ENCODE measurements around the gene UGT1A4.

UGT1A4 gene

DNA sequence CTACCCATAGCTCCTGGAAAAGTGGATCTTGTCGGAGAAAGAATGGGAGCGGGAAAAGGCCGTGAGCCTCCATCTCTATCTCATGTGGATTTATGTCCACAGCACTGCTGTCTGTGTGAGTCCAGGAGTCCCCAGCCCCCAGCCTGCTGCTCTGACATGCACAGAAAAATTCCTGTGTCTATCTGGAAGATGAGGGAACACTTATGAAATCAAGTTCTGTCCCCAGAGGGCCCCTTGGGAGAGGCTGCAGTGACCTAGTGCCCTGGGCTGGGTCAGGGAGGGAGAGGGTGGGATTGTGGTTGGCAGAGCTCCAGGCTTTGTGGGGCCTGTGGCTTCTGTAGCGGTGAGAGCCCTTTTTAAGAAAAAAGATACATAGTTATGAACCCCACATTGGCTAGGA lies 98.2 kb downstream of the UGT1A4 start:
- no peaks in the 10 kb centered on the region for H3K27me3 ChIP-seq (ENCODE audit: insufficient read depth, low read length)
- H3K4me3 ChIP-seq (ENCODE audit: low read length), result no peak overlapping the region
- H3K9ac ChIP-seq (ENCODE audit: low read depth, low read length), result no peak overlapping the region
- no peaks in the 10 kb centered on the region for H3K9me3 ChIP-seq (ENCODE audit: insufficient read depth, low read depth, low read length)
- 99% methylated on average over 3 of the region's 4 CpGs for WGBS
- H3K36me3 ChIP-seq (ENCODE audit: insufficient read depth, low read length), result no peaks in the 10 kb centered on the region
- H3K4me1 ChIP-seq (ENCODE audit: insufficient read depth, low read length), result no peaks in the 10 kb centered on the region
- no peak overlapping the region for H3K27ac ChIP-seq (ENCODE audit: low read depth, low read length)

DNA sequence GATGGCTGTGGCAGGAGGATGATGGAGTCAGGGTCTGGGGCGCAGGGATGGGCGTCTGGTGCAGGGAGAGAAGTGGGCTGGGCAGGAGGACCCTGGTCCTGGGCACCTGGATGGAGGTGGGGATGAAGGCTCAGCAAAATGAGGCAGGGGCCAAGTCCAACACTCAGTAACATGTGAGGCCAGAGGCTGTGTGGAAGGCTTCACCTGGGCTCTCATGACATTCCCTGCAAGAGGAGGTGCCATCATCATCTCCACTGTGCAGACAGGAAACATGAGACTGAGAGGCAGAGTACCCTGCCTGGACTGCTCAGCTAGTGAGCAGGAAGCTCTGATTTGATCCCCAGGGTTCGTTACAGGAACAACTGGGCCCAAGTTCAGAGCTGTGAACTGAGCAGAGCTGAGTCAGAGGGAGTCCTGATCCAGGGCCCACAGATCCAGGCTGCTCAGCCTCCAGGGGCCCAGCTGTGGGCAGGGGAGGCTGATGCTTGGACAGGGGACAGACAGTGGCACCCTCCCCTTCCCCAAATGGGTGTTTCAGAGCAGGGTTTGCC lies 98.9 kb downstream of the UGT1A4 start:
- no peak overlapping the region for H3K9ac ChIP-seq (ENCODE audit: low read depth, low read length)
- no peaks in the 10 kb centered on the region for H3K9me3 ChIP-seq (ENCODE audit: insufficient read depth, low read depth, low read length)
- WGBS, result 92% methylated on average over 3 of the region's 3 CpGs
- H3K36me3 ChIP-seq (ENCODE audit: insufficient read depth, low read length), result no peaks in the 10 kb centered on the region
- H3K27me3 ChIP-seq (ENCODE audit: insufficient read depth, low read length), result no peaks in the 10 kb centered on the region
- H3K27ac ChIP-seq (ENCODE audit: low read depth, low read length), result no peak overlapping the region
- H3K4me3 ChIP-seq (ENCODE audit: low read length), result no peak overlapping the region
- H3K4me1 ChIP-seq (ENCODE audit: insufficient read depth, low read length), result no peaks in the 10 kb centered on the region

DNA sequence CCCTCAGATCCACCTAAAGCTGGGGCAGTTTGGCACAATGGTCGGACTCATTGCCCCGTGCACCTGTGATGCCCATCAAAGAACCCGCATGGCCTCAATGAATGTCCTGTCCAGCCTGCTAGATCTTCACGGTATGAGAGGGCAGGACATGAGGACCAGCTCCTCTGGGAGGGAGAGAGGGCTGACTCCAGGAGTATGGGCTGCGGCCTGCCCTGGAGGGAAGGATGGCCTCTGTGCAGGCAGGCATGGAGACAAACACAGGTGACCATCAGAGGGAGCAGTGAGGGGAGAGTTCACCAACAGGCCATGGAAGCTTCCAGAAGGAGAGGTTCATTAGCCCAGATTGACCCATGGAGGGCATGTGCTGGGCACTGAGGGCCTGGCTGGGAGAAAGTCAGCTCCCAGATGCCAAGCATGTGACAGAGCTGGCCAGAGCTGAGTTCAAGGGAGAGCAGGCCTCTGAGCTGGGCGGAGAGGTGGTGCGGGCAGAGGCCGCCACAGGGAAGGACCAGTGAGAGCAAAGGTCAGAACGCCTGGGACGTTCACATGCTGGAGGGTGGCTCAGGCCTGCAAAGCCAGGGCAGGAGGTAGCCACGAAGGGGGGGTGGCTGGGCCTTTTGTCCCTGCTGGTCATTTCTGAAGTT lies 99.6 kb downstream of the UGT1A4 start:
- Histone ChIP-seq H3K4me3 (ENCODE audit: low read length) (no peak overlapping the region), H3K27ac (ENCODE audit: low read depth, low read length) (no peak overlapping the region), H3K9ac (ENCODE audit: low read depth, low read length) (no peak overlapping the region), H3K9me3 (ENCODE audit: insufficient read depth, low read depth, low read length) (no peaks in the 10 kb centered on the region), H3K4me1 (ENCODE audit: insufficient read depth, low read length) (no peaks in the 10 kb centered on the region), H3K36me3 (ENCODE audit: insufficient read depth, low read length) (no peaks in the 10 kb centered on the region), H3K27me3 (ENCODE audit: insufficient read depth, low read length) (no peaks in the 10 kb centered on the region)
- 94% methylated on average over 11 of the region's 11 CpGs for WGBS

DNA sequence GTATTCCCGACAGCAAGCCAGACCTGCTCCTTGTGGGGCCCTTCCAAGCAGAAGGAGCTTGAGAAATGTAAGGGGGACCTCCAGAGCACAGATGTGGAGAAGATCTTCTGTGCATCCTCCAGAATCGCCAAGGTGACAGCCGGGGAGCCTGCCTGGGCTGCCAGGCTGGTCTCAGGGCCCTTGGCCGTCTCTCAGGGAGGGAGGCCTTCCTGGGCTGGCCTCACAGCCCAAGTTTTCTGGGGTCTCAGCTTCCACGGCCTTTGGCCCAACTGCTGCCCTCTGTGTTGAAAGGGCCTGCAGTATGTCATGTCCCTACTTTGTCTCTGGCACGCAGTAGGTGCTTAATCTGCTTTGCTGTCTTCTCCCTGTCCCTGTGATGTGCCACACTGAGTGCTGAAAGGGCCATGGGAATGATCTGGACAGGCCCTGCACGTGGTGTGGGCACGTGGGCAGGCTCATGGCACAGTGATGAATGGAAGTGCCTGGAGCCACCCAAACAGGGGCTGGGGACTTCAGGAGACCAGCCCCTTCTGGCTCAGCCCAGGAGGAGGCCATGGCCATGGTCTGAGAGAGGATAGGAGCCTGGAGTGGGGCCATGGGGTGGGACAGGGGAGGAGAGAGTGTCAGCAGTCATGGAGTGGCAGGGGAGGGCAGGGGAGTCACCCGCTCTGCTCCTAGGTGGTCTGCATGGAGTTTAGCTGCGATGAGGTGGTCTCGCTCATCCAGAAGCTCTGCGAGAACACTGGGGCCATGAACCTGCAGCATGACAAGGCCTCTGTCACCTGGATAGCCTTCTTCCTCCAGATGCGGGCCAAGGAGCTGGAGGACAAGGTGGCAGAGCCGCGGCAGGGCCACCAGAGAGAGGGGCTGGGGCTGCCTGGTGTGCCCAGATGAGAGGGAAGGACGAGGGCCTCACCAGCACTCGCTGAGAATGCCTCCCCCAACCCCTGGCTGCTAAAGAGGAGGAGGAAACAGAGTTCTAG lies 100.4 kb downstream of the UGT1A4 start:
- Histone ChIP-seq H3K27me3 (ENCODE audit: insufficient read depth, low read length) (no peaks in the 10 kb centered on the region), H3K9me3 (ENCODE audit: insufficient read depth, low read depth, low read length) (no peaks in the 10 kb centered on the region), H3K27ac (ENCODE audit: low read depth, low read length) (no peak overlapping the region), H3K9ac (ENCODE audit: low read depth, low read length) (no peak overlapping the region), H3K36me3 (ENCODE audit: insufficient read depth, low read length) (no peaks in the 10 kb centered on the region), H3K4me1 (ENCODE audit: insufficient read depth, low read length) (no peaks in the 10 kb centered on the region), H3K4me3 (ENCODE audit: low read length) (no peak overlapping the region)
- WGBS, result 83% methylated on average over 17 of the region's 17 CpGs

DNA sequence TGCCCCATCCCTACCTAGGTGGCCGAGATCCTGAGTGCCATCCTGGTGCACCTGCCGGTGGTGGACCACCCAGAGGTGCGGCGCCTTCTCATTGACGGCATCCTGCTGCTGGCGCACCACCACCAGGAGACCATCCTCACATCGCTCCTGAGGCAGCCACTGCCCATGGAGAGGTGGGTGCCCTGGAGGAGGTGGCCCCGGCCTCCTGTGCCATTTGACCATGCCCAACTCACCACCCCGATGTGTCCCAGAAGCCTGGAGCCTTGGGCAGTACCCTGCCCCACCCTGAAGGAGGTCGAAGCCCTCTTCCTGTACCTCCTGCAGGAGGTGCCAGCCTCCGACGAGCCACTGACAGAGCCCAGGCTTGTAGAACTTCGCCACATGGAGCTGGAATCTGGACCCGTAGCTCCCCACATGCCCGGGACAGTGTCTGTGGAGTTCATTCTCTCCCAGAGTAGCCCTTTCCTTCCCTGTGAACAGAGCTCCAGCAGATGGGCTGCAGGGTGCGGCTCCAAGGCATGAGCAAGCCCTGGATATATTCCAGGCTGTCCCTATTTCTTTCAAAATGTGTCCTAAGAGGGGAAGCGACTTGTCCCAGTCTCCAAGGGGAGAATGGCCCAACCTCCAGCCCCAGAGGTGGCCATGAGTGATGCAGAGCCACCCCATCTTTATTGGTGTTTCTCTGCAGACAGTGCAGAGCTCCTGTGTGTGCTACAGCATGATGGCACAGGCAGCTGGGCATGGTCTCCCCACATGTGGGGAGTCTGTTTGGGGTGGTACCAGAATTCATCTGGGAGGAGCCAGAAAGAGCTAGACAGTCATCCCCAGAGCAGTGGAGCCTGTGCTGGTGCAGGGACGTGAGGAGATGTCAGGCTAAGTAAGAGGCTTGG lies 101.6 kb downstream of the UGT1A4 start:
- Histone ChIP-seq H3K4me3 (ENCODE audit: low read length) (no peak overlapping the region), H3K4me1 (ENCODE audit: insufficient read depth, low read length) (no peaks in the 10 kb centered on the region), H3K9ac (ENCODE audit: low read depth, low read length) (no peak overlapping the region), H3K9me3 (ENCODE audit: insufficient read depth, low read depth, low read length) (no peaks in the 10 kb centered on the region), H3K27me3 (ENCODE audit: insufficient read depth, low read length) (no peaks in the 10 kb centered on the region), H3K27ac (ENCODE audit: low read depth, low read length) (no peak overlapping the region), H3K36me3 (ENCODE audit: insufficient read depth, low read length) (no peaks in the 10 kb centered on the region)
- WGBS, result 93% methylated on average over 18 of the region's 18 CpGs

GRCh38 chr2:233820774-233821105 lies 102.2 kb downstream of the UGT1A4 start:
- Histone ChIP-seq H3K27me3 (ENCODE audit: insufficient read depth, low read length) (no peaks in the 10 kb centered on the region), H3K9ac (ENCODE audit: low read depth, low read length) (no peak overlapping the region), H3K4me1 (ENCODE audit: insufficient read depth, low read length) (no peaks in the 10 kb centered on the region), H3K36me3 (ENCODE audit: insufficient read depth, low read length) (no peaks in the 10 kb centered on the region), H3K27ac (ENCODE audit: low read depth, low read length) (no peak overlapping the region), H3K9me3 (ENCODE audit: insufficient read depth, low read depth, low read length) (no peaks in the 10 kb centered on the region), H3K4me3 (ENCODE audit: low read length) (no peak overlapping the region)
- WGBS, result 91% methylated on average over 6 of the region's 6 CpGs

DNA sequence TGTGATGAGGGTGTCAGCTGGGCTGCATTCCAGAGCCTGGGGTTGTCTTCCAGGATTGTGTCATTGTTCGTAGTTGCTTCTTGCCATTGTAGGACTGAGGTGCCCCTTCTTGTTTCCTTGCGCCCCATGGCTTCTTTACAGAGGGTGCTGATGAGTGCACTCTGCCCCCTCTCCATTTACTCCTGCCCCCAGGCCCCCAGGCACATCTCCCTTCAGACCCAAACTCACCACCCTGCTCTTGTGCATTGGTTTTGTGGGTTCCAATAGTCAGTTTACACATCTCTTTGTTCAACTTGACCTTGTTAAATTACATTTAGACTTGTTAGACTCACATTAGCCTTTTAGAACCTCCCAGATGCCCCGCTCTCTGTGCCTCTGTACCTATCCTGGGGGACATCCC lies 102.7 kb downstream of the UGT1A4 start:
- no peaks in the 10 kb centered on the region for H3K4me1 ChIP-seq (ENCODE audit: insufficient read depth, low read length)
- no peak overlapping the region for H3K27ac ChIP-seq (ENCODE audit: low read depth, low read length)
- H3K27me3 ChIP-seq (ENCODE audit: insufficient read depth, low read length), result no peaks in the 10 kb centered on the region
- H3K36me3 ChIP-seq (ENCODE audit: insufficient read depth, low read length), result no peaks in the 10 kb centered on the region
- no peaks in the 10 kb centered on the region for H3K9me3 ChIP-seq (ENCODE audit: insufficient read depth, low read depth, low read length)
- WGBS, result 87% methylated on average over 3 of the region's 3 CpGs
- H3K4me3 ChIP-seq (ENCODE audit: low read length), result no peak overlapping the region
- H3K9ac ChIP-seq (ENCODE audit: low read depth, low read length), result no peak overlapping the region

DNA sequence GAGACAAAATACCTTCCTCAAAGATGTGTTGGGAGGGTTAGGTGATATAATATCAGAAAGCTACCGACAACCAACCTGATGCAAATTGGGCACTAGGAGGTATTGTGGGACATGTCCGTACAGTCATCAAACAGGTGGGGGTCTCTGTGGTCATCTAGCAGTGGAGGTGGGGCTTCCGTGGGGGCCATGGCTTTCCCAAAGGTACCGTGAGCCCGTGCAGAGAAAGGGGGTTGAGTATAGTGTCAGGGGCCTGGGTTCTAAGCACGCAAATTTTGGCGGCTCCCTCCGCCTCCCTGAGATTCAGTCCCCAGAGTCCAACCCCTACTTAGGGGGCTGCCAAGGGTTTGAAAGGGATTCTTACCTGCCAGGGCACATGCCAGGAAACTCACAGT lies 103.2 kb downstream of the UGT1A4 start:
- H3K4me3 ChIP-seq (ENCODE audit: low read length), result no peak overlapping the region
- H3K27me3 ChIP-seq (ENCODE audit: insufficient read depth, low read length), result no peaks in the 10 kb centered on the region
- H3K9me3 ChIP-seq (ENCODE audit: insufficient read depth, low read depth, low read length), result no peaks in the 10 kb centered on the region
- no peak overlapping the region for H3K27ac ChIP-seq (ENCODE audit: low read depth, low read length)
- H3K4me1 ChIP-seq (ENCODE audit: insufficient read depth, low read length), result no peaks in the 10 kb centered on the region
- H3K9ac ChIP-seq (ENCODE audit: low read depth, low read length), result no peak overlapping the region
- no peaks in the 10 kb centered on the region for H3K36me3 ChIP-seq (ENCODE audit: insufficient read depth, low read length)
- WGBS, result 92% methylated on average over 8 of the region's 8 CpGs

DNA sequence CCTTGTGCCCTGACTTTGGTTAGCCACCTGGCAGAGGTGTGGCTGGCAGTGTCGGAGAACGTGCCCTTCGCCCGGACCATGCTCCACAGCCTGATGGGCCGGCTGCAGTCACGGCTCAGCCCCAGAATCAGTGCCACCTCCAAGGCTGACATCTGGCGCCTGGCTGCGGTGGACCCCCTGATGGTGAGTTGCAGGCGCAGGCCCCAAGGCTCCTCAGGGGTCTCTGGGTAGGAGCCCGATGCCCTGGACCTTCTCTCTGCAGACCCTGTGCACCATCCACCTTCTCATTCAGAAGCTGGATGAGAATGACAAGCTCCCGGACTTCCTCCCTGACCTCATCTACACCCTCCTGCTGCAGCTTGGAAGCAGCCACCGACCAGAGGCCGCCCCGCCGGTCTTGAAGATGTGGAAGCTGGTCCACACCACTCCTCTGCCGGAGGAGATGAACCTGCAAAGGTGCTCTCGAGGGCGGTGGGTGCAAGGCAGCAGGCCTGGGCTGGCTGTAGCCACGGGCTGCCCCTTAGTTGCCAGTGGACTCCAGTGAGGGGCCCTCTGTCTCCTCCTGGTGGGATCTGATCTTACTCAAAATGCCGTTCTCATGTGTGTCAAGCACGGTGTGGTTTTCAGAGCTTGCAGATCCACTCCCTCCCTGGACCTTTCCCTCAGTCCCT lies 103.7 kb downstream of the UGT1A4 start:
- H3K9ac ChIP-seq (ENCODE audit: low read depth, low read length), result no peak overlapping the region
- no peak overlapping the region for H3K4me3 ChIP-seq (ENCODE audit: low read length)
- no peaks in the 10 kb centered on the region for H3K4me1 ChIP-seq (ENCODE audit: insufficient read depth, low read length)
- H3K27ac ChIP-seq (ENCODE audit: low read depth, low read length), result no peak overlapping the region
- no peaks in the 10 kb centered on the region for H3K36me3 ChIP-seq (ENCODE audit: insufficient read depth, low read length)
- H3K9me3 ChIP-seq (ENCODE audit: insufficient read depth, low read depth, low read length), result no peaks in the 10 kb centered on the region
- no peaks in the 10 kb centered on the region for H3K27me3 ChIP-seq (ENCODE audit: insufficient read depth, low read length)
- 94% methylated on average over 21 of the region's 21 CpGs for WGBS

Measured in HUES64 (cell line).